Midbrain (tissue), 1 donor: ENCODE measurements around the gene PARL.

Experiments
- DNase-seq: peaks from one replicate; lab custom pipeline; 2025; lab: John Stamatoyannopoulos, UW

PARL gene

DNA sequence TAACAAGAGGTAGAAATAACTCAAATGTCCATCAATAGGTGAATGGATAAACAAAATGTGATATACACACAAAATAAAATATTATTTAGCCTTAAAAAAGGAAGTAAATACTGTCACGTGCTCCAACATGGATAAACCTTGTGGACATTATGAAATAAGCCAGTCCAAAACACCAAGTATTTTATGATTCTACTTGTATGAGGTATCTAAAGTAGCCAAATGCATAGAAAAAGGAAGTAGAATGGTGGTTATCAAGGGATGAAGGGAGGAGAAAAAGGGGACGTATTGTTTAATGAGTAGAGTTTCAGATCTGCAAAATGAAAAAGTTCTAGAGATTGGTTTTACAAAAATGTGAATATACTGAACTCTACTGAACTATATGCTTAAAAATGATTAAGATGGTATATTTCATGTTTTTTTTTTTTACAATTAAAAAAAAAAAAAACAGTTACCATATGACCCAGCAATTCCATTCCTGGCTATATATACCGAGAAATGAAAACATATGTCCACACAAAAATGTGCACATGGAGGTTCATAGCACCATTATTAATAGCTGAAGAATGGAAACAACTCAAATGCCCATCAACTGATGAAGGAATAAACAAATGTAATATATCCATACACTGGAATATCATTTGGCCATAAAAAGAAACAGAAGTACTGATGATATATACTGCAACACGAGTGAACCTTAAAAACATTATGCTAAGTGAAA, 30.2 kb downstream of the PARL start:
- DNase-seq, result no peak

- DNase-seq, result no peak
These were observed 38.9 kb downstream of the PARL start for GRCh38 chr3:183845608-183846288.

DNA sequence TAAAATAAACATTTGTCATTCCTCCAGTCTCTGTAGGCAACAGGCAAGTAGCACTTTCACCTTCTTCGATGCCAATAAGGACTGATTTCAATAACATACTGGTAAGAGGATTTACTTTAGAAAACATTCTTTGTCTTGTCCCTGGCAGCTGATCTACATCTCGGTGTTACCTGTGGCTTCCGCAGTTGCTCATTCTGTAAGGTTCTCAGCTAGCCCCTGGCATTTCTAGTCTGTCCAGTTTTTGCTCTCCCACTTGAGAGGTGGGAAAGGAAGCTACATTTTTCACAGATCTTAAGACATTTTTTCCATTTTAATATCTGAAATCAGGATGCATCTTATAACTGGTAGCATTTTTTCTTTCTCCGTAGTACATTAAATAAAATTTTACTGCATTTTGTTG, 39.6 kb downstream of the PARL start:
- no peak for DNase-seq

DNA sequence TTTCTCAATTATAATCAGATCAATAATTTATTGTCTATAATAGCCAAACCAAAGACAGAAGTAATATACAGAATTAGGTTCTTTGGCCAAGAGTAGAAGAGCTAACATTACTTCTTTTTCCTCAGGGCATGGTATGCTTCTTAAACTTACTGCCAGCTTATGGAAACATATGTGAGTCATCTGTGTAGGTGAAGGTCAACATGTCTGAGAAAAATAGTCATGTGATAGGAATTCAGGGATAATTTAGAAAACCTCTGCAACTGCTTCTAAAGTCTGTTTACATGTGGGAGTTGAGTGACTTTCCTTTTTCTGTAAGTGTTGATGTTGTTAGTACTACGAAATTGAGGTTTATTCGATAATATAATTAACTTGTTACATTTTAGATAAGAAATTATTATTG, 40.1 kb downstream of the PARL start:
- DNase-seq, result no peak

- DNase-seq, result no peak
These were observed 44.9 kb downstream of the PARL start for GRCh38 chr3:183839751-183840150.

GRCh38 chr3:183837894-183838293, 46.8 kb downstream of the PARL start:
- no peak for DNase-seq

DNA sequence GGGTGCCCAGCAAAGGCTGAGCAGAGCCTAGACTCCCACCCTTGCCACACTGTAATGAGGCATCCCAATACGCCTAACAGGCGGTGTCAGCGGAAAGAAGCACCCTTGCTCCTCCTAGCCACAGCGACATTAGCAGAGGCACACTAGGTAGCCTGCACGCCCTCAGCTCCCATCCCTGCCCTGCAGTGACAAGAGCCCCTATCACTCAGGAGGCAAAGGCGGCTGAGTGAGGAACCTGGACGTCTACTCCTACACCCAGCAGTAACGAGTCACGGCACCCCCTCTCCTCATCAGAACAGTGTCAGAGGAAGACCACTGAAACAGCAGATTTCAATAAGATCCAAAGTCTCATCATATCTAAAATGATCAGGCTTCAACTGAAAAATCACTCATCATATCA, 47.3 kb downstream of the PARL start:
- no peak for DNase-seq

GRCh38 chr3:183833516-183833915, 51.2 kb downstream of the PARL start:
- no peak for DNase-seq

DNA sequence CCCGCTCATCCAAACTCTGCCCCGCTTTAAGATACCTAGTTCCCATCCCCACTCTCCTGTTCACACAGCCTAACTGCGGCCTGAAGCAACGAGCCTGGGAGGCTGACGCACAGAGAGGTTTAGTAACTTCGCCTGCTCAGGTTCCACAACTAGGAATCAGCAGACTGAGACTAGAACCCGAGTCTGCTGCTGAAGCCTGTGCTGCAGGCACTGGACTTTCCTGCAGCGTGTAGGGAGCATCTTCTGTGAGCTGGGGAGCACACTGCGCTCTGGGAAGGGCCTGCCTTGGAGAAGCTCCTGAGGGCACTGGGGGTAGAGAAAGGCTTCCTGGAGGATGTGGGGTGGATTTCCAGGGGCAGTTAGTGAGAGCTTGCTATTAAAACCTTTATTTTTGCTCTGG, 54.5 kb downstream of the PARL start:
- DNase-seq, result no peak

DNA sequence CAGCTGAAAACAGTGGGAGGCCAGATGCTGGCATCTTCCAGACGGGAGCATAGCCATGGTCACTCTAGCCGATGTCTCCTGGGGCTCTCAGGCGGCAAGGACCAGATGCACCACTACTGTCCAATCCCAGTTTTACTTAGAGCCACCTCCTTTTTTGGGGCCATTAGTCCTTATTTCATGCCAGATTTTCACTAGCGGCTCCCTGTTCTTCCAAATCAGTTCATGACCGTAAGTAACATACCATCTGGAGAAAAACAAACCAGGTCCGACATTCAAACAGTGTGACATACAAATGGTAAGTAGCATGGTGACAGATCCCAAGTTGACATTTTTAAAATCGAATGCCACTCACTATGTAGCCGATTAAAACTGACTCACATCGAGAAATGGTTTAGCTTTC, 55.2 kb downstream of the PARL start:
- DNase-seq, result no peak

DNA sequence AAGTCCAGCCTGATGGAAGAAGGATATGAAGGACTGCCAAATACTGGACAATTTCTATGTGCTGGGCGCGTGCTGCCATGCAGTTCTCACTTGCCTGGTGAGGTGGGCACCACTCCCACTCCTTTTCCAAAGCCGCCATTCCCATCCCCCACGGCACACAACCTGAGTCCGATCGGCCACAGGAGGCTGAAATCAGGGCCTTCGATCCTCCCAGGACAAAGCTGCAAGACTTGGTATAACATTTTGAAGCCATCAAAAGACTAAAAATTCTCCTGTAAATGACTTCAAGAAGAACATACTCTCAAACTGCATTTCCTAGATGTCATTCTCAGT, 56.2 kb downstream of the PARL start:
- DNase-seq, result no peak

DNA sequence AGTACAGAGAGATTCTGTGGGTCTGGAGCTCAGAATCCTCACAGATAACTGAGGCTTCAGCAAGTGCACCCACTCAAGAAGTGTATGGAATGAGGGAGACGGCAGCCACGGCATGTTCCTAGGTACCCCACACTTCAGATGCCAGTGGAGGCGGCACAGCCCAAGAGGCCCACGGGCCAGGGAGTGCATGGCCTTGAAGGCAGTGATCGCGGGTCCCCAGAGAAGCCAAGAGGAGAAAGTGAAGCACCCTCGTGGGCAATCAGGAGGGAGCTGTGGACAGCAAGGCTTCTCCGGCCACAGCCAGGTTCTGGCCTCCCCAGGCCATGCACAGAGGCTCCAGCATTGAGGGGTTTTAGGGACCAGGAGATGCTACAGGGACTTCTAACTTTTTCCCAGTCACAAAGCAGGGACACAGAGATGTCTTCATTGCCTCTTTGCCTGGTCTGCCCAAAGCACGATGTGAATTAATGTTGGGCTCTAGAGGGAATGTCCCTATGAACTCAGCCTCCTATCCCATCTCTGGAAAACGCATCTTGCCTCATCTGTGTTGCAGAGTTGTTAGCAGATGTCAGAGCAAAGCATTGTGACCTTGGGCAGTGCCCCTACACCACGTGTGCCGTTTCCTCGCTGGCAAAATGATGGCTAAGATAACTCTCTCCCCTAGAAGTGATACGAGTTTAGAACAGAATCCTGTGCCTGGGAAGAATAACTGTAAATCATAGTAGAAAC, 56.7 kb downstream of the PARL start:
- DNase-seq, result no peak

GRCh38 chr3:183826448-183827250, 58.0 kb downstream of the PARL start:
- no peak for DNase-seq

DNA sequence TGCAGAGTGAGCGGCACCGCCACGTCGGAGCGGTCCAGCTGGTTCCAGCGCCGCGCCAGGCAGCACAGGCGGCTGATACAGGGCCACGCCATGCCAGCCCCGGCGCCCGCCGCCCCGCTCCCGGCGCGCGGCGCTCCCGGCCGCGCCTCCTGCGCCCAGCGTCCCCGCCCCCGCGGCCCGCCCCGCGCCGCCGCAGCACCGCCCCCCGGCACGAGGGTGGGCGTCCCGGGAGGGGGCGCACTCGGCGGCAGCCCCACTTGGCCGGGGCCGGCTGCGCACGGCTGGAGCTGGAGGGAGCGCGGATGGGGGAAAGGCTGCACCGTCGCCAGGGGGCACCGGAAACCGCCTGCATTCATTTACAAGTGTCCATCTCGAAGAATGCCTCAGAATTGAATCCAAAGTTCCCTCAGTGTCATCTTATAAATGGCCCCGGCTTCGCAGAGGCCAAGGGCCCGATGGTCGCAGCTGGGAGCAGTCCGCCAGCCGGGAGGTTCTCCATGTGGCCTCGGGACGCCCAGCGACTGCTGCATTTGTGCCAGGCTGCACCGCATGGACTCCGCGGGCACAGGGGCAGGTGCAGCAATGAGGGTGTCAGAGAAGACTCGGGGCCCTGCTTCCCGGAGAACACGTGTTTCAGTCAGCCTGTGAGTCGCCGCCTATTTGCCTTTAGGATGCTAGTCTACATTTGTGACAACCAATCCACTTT, 59.1 kb downstream of the PARL start, which contains the start of gene MAP6D1:
Gene MAP6D1 (minus strand): TSS at position 122 of the 706 bp plus-strand sequence. CDS start 30 bp downstream, at position 92.
- DNase-seq, result peak; percentile 84

DNA sequence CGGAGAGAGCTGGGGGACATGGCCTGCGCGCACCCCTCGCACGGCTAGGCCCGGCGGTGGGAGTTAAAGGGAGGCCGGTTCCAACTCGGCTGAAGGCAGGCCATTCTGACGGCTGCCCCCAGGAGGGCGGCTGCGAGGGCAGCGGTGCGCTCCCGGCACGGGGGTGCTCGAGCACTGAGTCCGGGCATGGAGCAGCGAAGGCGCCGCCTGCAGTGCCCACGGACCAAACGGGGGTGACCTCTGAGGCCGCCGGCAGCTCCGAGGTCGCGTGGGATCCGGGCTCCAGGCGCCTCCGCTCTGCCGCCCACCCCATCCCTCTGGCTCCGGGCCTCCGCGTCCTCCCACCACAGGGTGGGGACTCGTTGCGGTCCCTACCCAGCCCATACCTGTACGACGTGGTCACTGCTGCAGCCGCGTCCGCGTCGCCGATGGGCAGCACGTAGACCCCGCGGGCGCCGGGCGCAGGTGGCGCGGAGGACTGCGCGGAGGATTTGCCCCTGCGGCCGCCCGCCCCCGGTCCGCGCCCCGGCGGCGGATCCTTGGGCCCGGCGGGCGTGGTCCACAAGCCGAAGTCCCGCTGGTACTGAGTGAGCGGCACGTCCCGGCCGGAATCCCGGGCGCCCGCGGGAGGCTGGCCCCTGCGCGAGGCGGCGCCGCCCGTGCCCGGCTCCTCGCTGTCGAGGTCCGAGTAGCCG, 59.8 kb downstream of the PARL start:
- peak; percentile 34 for DNase-seq

DNA sequence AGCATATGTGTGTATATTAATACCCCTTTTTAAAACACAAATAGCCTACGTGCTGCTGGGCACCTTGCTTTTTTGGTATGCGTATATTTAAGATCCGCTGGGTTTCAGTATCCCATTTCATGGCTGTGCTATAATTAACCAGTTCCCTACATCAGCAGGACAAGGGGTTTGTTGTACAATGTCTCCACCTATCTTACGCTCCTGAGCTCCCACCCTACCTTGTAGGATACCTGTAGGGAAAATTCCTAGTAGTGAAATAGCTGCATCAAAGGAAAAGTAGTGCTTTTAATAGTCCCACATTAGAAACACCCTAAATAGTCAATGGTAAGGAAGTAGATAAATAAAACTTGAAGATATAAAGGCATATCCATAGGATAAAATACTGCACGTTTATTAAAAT, 60.7 kb downstream of the PARL start:
- DNase-seq, result no peak

DNA sequence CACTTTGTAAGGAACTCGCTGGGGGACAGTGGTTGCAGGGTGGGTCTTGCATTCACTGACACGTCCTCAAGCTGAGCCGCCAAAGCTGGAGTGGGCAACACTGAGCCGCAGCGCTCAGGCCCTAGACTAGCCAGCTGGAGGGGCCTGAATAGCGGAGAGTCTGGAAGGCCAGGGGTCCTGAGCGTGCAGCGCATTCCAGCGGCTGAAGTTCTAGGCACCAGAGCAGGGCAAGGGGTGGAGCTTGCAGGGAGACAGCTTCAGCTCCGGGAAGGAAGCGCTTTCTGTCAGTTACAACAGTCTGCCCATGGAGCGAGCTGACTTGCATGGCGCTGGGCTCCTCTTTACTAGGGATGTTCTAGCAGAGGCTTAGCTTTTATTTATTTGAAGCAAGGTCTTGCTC, 62.0 kb downstream of the PARL start:
- peak; percentile 68 for DNase-seq

GRCh38 chr3:183819831-183820230, 64.8 kb downstream of the PARL start:
- DNase-seq, result no peak

DNA sequence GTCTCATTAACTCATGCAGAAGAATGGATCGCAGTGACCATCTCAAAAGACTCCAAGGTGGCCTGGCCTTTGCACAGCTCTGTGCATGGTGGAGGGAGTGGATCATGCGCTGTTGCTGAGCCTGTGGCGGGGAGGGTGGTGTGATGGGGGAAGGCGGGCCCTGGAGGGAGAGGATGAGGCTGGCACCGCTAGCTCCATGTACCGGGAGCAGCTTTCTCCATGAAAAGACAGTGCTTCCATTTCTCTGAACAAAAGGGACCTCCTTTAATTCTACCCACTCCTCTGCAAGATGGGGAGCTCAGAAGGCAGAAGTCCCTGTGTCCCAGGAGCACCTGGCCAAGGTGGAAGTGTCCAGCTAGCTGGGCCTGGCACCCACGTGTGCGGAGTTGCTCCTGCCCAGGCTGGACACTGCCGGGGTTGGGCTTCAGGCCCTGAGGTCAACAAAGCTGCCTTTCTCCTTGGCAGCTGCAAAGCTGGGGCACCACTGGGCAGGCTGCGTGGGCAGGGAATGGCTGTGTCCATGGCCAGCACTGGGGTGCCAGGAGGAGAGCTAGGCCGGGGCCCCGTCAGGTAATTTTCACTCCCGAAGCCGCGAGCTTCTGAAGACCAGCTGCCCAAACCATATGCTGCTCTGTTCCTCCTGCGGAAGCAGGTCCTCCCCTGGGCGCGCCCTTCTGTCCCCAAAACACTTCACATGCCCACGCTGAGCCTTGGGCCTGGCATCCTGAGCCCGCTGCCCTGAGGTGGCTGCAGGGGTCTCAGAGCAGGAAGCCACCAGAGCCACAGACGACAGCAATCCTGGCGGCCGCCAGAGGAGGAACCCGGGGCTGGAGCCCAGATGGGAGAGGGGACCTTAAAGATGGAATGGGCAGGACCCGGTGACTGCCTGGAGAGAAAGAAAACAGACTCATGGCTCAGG, 65.7 kb downstream of the PARL start:
- DNase-seq, result peak; percentile 96

DNA sequence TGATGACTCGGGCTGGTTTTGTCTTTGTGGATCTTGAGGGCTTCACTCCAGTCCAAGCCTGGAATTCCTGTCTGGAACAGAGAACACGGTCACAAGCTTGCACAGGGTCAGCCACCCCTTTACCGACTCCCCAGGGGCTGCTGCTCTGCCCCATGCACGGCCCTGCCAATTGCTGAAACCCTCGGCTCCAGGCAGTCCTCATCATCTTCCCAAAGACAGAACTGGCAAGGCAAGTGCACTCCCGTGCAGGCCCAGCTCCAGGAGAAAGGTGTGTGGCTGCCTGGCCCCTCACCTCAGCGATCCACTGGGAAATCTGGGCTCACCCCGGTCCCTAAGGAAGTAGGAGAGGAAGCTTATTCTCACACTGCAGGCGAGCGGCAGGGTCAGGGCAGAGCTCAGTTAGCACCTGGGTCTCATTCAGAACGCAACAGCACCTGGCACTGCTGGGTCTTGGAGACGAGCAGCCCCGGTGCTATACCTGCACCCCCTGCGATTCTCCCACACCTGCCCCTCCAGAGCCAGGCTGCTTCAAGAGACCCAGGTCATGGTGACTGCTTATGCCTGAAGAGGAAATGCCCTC, 66.5 kb downstream of the PARL start:
- no peak for DNase-seq
